ENCODE results near the gene FGD3.

Gene FGD3

GRCh38 chr9:92960561-92961290 lies 13.4 kb downstream of the FGD3 start:
- DNase-seq: no peak

DNA sequence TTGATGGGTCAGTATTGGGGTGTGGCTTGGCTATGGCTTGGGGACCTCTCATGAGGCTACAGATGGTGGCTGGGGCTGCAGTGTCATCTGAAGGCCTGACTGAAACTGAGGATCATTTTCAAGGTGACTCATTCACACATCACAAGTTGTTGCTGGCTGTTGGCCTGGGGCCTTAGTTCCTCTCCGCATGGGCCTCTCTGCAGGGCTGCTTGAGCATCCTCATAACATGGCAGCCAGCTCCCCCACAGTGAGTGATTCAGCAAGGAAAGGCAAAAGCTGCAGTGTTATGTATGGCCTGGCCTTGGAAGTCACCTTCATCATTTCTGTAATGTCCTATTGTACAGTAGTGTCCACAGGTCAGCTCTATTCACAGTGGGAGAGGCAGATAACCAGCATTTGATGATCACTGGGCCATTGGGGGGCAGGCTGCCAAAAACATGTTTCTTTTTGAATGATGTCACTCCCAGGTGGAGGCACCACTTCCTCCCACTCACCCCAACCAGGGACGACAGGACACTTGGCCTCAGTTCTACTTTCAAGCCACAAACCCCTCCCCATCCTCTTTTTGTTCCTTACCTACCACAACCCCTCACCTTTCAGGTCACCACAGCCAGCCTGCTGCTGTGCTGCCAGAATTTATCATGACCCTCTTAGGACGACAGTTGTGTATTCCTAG lies 14.4 kb downstream of the FGD3 start:
- no peak for DNase-seq

DNA sequence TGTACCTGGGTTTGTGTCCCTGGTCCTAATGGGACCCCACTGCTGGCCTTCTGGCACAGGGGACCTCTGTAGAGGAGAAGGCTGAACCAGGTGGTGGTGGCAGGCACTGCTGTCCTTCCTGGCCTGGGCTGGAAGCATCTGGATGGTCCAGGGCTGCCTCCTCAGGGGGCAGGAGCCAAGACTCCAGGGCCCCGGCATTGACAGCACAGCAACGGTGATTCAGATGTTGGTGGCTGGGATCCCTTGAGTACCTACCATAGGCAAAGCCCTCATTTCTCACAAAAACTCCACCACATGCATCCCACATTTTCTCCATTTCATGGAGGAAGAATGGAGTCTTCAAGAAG lies 15.0 kb downstream of the FGD3 start:
- no peak for DNase-seq

- DNase-seq: no peak
Measured at GRCh38 chr9:92962846-92963245, 15.5 kb downstream of the FGD3 start.

- DNase-seq: no peak
Measured at GRCh38 chr9:92963831-92964606, 16.7 kb downstream of the FGD3 start.

GRCh38 chr9:92964607-92965060 lies 17.3 kb downstream of the FGD3 start:
- no peak for DNase-seq

DNA sequence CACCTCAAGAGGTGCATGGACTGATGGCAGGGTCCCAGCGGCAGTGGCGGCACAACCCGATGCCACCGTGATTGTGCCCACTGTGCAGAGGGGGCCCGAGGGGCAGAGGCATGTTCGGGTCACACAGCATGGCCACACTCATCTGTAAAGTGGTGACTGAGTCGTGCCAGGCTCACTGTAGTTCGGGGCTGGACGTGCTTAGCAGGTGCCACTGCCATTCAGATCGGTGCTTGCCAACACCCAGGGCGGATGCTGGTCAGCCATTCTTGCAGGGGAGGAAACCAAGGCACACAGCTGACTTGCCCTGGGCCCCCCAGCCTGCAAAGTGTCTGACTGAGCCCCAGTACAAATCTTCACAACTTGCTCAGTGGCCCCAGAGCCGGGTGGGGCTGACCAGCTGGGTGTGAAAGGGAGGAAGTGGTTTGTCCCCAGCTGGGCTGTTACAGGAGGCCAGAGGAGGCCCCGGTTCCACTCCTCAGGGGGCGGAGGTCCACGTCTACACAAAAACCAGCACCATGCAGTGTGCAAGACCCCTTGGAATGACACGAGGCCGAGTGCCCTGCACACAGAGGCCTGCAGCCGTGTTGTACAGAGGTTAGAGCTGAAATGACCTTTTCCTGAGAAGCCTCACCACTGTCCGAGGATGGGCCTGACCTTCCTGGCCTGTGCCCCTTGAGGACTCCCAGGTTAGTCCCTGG lies 17.9 kb downstream of the FGD3 start:
- no peak for DNase-seq

GRCh38 chr9:92965759-92966517 lies 18.6 kb downstream of the FGD3 start:
- no peak for DNase-seq

- DNase-seq: no peak
Measured at GRCh38 chr9:92966518-92966800, 19.1 kb downstream of the FGD3 start.

- no peak for DNase-seq
Measured at GRCh38 chr9:92968081-92968480, 20.8 kb downstream of the FGD3 start.

DNA sequence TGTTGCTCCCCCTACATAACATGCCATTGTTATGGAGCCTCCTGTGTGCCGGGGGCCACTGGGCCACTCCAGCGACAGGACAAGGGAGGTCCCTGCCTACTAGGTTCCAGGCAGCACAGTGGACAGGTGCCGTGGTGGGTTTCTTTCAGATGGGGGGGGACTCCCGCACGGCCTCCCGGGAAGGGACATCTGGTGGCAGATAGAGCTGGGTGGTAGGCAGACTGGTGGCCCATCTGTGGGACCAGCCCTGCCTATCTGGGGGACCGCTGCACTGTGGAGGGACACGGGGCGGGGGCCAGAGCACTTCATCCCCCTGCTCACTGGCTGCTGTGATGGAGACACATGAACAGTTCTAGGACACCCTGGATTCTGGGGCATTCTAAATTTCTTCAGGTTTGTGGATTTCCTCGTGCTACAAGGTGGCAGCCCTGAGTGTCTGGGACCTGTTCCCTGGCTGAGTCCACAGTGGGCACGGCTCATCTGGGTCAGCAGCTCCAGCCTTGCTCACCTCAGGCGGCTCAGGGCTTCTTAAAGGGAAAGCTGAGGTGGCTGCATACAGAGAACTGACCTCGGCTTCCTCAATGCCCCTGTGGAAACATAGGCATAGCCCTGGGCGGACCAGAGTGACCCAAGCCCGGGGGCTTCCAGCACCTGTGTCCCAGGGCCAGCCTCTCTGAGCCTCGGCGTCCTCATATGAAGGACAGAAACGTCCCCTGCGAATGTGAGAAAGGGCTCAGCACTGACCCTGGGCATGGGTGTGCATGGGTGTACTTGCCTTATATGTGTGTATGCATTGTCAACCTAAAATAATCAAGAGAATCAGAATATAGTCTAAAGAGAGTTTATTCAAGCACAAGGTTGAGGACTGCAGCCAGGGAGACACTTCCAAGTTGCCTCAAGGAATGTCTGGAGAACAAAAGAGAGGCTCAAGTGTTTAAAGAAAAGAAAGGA lies 22.5 kb downstream of the FGD3 start:
- DNase-seq: no peak

GRCh38 chr9:92970467-92970923 lies 23.2 kb downstream of the FGD3 start:
- no peak for DNase-seq

GRCh38 chr9:92971121-92971520 lies 23.8 kb downstream of the FGD3 start:
- DNase-seq: no peak

GRCh38 chr9:92971776-92972175 lies 24.5 kb downstream of the FGD3 start:
- DNase-seq: no peak

DNA sequence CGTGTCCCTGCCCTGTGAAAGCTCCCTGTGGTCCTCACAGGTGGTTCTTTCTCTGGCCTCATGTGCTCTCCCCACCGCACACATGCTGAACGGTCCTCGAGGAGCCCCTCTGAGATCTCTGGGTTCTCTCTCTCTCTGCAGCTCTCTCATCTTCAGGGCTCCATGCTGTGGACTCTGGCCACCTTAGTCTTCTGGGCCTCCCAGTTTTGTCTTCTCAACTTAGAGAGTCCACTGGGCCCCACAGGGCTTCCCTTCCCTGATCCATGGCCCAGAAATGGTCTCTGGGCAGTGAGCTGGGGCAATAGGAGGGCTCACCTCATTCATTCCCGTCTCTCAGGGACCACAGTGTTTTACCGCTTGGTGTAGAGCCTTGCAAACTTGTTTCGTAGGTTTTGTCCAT lies 26.4 kb downstream of the FGD3 start:
- DNase-seq: no peak

DNA sequence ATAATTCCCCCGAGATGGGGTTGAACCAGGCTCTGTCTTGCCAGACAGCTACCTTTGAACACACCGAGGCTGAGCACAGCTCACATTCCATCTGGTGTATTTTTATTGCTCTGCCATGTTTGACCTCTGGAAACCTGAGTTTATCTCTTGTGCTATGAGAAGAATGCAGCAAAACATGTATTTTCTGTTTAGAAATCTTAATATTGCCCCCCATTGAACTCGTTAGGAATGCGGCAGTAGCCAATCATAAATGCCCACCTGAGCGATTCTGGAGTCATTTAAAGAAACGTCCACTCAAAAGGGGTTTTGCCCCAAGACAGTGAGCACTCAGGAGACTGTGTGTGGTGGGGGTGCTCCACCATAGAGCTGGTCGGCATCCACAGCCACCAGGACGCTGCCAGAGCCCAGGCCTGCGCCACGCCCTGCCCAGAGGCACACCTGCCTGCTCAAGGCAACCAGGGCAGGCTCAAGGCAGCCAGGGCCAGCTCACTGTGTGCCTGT lies 26.9 kb downstream of the FGD3 start:
- no peak for DNase-seq

DNA sequence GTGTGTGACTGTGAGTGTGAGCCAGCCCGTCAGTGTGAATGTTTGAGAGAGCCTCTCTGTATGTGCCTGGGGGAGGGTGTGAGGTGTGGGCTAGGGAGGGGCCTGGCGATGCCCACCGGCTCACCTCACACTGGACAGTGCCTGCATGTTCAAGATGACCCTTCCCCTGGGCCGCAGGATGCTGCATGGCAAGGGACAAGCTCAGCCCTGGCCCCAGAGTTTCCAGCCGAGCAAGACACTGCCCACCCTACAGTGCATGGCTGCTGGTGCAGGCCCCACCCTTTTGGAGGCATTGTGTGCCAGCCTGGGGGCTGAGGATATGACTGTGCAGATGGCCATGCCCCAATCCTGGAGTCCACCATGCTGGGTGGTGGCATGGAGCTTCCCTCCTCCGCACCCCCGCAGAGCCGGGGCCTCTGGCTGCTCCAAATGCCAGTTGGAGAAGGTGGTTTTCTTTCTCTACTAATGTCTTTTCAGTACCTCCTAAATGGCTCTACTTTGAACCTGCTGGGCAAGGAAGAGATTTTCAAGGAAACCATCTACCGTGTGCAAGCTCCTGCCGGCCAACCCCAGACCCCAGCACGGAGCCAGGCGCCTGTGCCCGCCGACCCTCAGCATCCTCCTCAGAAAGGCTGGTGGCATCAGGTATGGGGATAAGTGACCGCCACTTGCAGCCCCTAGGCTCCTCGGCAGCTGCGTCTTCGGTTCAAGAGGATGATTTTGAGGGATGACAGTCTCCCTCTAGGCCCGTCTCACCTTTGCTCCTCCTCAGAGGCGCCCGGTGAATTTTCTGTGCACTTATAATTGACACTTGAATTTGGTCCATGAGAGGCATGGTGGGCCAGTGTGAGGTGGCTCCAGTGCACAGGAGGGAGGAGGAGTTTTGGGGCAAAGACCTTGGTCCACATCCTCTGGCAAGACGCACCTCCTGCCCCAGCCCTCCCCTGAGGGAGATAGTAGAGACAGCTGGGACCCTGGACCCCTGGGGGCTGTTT lies 27.7 kb downstream of the FGD3 start:
- no peak for DNase-seq

DNA sequence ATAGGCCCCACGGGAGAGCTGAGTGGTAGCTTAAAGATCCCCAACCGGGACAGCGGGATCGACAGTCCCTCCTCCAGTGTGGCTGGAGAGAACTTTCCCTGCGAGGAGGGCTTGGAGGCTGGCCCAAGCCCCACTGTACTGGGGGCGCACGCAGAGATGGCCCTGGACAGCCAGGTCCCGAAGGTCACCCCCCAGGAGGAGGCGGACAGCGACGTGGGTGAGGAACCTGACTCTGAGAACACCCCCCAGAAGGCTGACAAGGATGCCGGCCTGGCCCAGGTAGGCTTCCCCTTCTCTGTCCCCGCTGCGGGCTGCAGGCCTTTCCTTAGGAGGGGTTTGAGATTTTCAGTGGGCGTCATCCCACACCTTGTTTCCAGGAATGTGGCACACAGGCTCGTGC lies 29.1 kb downstream of the FGD3 start:
- DNase-seq: no peak

GRCh38 chr9:92977279-92977678 lies 30.0 kb downstream of the FGD3 start:
- no peak for DNase-seq

DNA sequence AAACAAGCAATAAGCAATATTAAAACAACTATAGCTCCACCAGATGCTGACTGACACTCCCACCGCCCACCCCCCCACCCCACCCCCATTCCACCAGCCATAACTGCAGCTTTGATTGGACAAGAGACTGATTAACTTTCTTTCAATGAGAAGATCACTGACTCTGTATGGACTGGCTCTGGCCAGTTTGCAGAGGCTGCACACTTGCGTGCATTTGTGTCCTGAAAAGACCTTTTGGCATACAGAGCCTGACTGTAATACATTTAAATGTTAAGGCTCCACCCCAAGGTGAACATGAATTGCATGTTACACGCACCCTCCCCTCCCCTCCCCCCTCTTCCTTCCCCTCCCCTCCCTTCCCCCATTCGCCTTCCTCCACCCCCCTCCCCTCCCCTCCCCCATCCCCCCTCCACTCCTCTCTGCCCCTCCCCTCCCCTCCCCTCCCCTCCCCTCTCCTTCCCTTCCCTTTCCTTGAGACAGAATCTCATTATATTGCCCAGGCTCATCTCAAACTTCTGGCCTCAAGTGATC lies 31.1 kb downstream of the FGD3 start:
- no peak for DNase-seq
